Measurements from ENCODE around the gene EPN1. TPM values are rescaled to one million over a fixed set of nuclear protein-coding genes. Genes with fewer than 3 reads are reported as not detected.
"Not testable (repeated sequence)": the region's sequence is repeated elsewhere in the genome, so short reads cannot be mapped to it uniquely, and the experiment has no call there.

Gene EPN1
- total RNA-seq, 4 donors from 2014 or later: 58.7 to 214 (median 190) TPM

GRCh38 chr19:55750715-55751114 is 75.7 kb downstream of the EPN1 start:
- Histone ChIP-seq H3K27me3 (peaks cover 0 to 3% (median 0%) of the 10 kb centered on the region in 3 donors), H3K27ac (no peak overlapping the region), H3K4me1 (no peaks in the 10 kb centered on the region), H3K4me3 (no peak overlapping the region), H3K9me3 (no peaks in the 10 kb centered on the region), H3K36me3 (no peaks in the 10 kb centered on the region)
- in situ Hi-C loops (cut with MboI; ENCODE audit: low sequenced_read_pairs in 4 of 4): no loop called here
- no peak for TF ChIP-seq CTCF (IDR thresholded peaks at IDR 0.05 in 4 of 5, conservative IDR thresholded peaks at IDR 0.05 in 1 of 5)
- ATAC-seq (no peak), DNase-seq (no peak)
- intact Hi-C loops (cut with DNase I; ENCODE audit: low total_unique reads): no loop called here

- TF ChIP-seq CTCF (IDR thresholded peaks at IDR 0.05 in 4 of 5, conservative IDR thresholded peaks at IDR 0.05 in 1 of 5) (no peak), POLR2A (IDR thresholded peaks at IDR 0.05) (no peak)
- H3K4me3 ChIP-seq: no peak overlapping the region
- no peaks in the 10 kb centered on the region for H3K36me3 ChIP-seq
- H3K27ac ChIP-seq: no peak overlapping the region
- intact Hi-C loops (cut with DNase I; ENCODE audit: low total_unique reads): no loop called here
- H3K9me3 ChIP-seq: no peaks in the 10 kb centered on the region
- in situ Hi-C loops (cut with MboI; ENCODE audit: low sequenced_read_pairs in 4 of 4): no loop called here
- H3K27me3 ChIP-seq: peaks cover 0 to 3% (median 0%) of the 10 kb centered on the region in 3 donors
- H3K4me1 ChIP-seq: no peaks in the 10 kb centered on the region
- no peak for DNase-seq
- ATAC-seq: no peak
Measured at GRCh38 chr19:55753401-55753800, 78.4 kb downstream of the EPN1 start.

GRCh38 chr19:55756808-55757207 is 81.8 kb downstream of the EPN1 start:
- H3K4me1 ChIP-seq; DNase-seq; ATAC-seq; H3K27me3 ChIP-seq; intact Hi-C loops (cut with DNase I; ENCODE audit: low total_unique reads); H3K27ac ChIP-seq; H3K9me3 ChIP-seq; H3K36me3 ChIP-seq; H3K4me3 ChIP-seq; in situ Hi-C loops (cut with MboI; ENCODE audit: low sequenced_read_pairs in 4 of 4): not testable (repeated sequence)

GRCh38 chr19:55758797-55759196 is 83.8 kb downstream of the EPN1 start, which contains the start of gene RFPL4A:
Gene RFPL4A (plus strand): TSS chr19:55759097. CDS start chr19:55761801, 2,704 bp downstream.
- DNase-seq; H3K36me3 ChIP-seq; H3K9me3 ChIP-seq; in situ Hi-C loops (cut with MboI; ENCODE audit: low sequenced_read_pairs in 4 of 4); H3K27me3 ChIP-seq; H3K4me3 ChIP-seq; H3K27ac ChIP-seq; ATAC-seq; H3K4me1 ChIP-seq; intact Hi-C loops (cut with DNase I; ENCODE audit: low total_unique reads): not testable (repeated sequence)

Other genes starting within 250 kb of the EPN1 start
- gene SHISA7, start 231.9 kb upstream of the EPN1 start, total RNA-seq: not detected
- 100 to 1,000 TPM in 1 of 4 donors, 10 to 100 TPM in 3; 59.7 to 101 (median 88.7) TPM for gene ISOC2, start 213.6 kb upstream of the EPN1 start, total RNA-seq
- gene C19orf85, start 210.5 kb upstream of the EPN1 start, total RNA-seq: not detected
- gene ZNF628, start 198.6 kb upstream of the EPN1 start, total RNA-seq: 10 to 100 TPM in 3 of 4 donors, 1 to 10 TPM in 1; 7.4 to 22.3 (median 14.1) TPM
- 1 to 10 TPM in 2 of 4 donors, under 1 TPM in 2; 0.40 to 2.5 (median 1.1) TPM for gene NAT14, start 190.0 kb upstream of the EPN1 start, total RNA-seq
- gene SSC5D, start 186.8 kb upstream of the EPN1 start, total RNA-seq: 1 to 10 TPM in 2 of 4 donors, under 1 TPM in 2; 0.53 to 2.2 (median 1.1) TPM
- gene SBK2, start 138.1 kb upstream of the EPN1 start, total RNA-seq: 1 to 10 TPM in 3 of 4 donors, not detected in 1; 1.5 to 3.0 (median 1.6) TPM
- 10 to 100 TPM in 1 of 4 donors, 1 to 10 TPM in 3; 3.1 to 24.1 (median 6.8) TPM for gene SBK3, start 129.7 kb upstream of the EPN1 start, total RNA-seq
- 10 to 100 TPM; 15.0 to 19.3 (median 16.8) TPM for gene ZNF579, start 94.4 kb upstream of the EPN1 start, total RNA-seq
- 10 to 100 TPM in 1 of 4 donors, 1 to 10 TPM in 3; 6.8 to 11.2 (median 7.4) TPM for gene FIZ1, start 75.7 kb upstream of the EPN1 start, total RNA-seq
- gene ZNF524, start 74.9 kb upstream of the EPN1 start, total RNA-seq: 10 to 100 TPM; 35.6 to 61.7 (median 47.0) TPM
- 10 to 100 TPM; 10.3 to 23.4 (median 15.2) TPM for gene ZNF865, start 69.6 kb upstream of the EPN1 start, total RNA-seq
- gene ZNF784, start 50.7 kb upstream of the EPN1 start, total RNA-seq: 1 to 10 TPM; 6.0 to 10.0 (median 8.2) TPM
- gene ZNF580, start 34.2 kb upstream of the EPN1 start, total RNA-seq: 10 to 100 TPM in 1 of 4 donors, 1 to 10 TPM in 3; 1.5 to 12.3 (median 7.2) TPM
- 10 to 100 TPM in 3 of 4 donors, 1 to 10 TPM in 1; 9.9 to 17.3 (median 13.7) TPM for gene ZNF581, start 31.6 kb upstream of the EPN1 start, total RNA-seq
- gene CCDC106, start 27.0 kb upstream of the EPN1 start, total RNA-seq: 10 to 100 TPM in 2 of 4 donors, 1 to 10 TPM in 2; 6.3 to 21.2 (median 12.6) TPM
- gene U2AF2, start 20.2 kb upstream of the EPN1 start, total RNA-seq: 10 to 100 TPM; 38.1 to 60.2 (median 50.1) TPM
- gene NLRP9, start 63.2 kb downstream of the EPN1 start, total RNA-seq: not detected
- gene RFPL4A, start 83.9 kb downstream of the EPN1 start, total RNA-seq: not detected
- gene RFPL4AL1, start 93.9 kb downstream of the EPN1 start, total RNA-seq: not detected
- gene NLRP11, start 156.8 kb downstream of the EPN1 start, total RNA-seq: not detected
- gene NLRP4, start 161.3 kb downstream of the EPN1 start, total RNA-seq: not detected

Data from gastrocnemius medialis (tissue), 4 donors.